GM21529 (cell line): Measurements from ENCODE around the gene SEMA6A.

Experiments used
- ATAC-seq: cut with Tn5 transposase; IDR thresholded peaks from one replicate; pipeline ENCODE4 v1.9.1; 2021; ENCODE audit not compliant: unreplicated experiment

Gene SEMA6A

GRCh38 chr5:116574367-116575325 lies at the start of gene SEMA6A:
Gene SEMA6A (minus strand): TSS chr5:116574823. CDS start chr5:116504944, 69,879 bp downstream.
- peak; percentile 47 for ATAC-seq

DNA sequence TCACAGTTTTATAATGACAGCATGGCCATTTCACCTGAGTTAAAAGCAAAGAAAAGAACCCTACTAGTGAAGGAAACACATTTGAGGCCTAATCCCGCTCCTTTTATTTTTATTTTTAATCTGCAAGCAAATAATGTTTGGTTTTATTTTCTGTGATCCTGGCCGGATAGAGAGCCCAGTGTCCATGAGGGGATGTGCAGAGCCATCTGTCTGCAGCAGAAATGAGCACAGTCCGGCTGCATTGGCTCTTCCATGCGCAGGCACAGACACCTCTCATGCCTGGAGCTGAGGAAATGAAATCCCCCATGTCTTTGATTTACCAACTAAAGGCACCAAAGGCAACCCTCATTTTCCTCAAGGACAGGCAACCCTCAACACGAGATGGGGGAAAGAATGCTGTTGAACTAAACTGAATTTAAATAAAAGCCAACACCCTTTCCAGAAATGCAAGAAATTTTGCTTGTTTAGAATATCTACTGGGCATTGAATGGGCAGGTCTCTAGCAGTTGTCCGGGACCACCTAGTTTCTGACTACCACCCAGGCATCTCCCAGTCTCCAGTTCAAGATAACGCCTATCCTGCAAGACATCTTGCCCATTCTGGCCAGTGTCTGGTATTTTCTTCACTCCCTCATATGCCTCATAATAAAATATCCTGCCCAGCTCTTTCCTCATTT lies 47.9 kb upstream of the SEMA6A start:
- ATAC-seq = no peak

GRCh38 chr5:116621599-116621998 lies 47.0 kb upstream of the SEMA6A start:
- no peak for ATAC-seq

DNA sequence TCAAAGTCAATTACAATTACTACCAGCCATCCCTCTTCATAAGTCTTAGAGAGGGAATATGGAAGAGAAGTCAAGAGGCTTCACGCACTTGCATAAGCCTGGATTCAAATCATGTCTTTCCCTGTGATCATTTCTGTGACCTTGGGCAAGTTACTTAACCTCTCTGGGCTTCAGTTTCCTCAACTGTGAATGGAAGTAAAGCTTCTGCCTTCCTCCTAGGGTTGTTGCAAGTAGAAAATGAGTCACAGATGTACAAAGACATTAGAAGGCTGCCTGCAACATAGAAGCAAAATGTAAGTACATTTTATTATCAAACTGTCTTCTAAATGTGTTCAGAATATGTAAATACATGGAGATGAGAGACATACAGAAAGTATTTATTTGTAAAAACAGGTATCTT lies 42.3 kb upstream of the SEMA6A start:
- no peak for ATAC-seq

GRCh38 chr5:116614603-116614920 lies 39.9 kb upstream of the SEMA6A start:
- ATAC-seq = no peak

DNA sequence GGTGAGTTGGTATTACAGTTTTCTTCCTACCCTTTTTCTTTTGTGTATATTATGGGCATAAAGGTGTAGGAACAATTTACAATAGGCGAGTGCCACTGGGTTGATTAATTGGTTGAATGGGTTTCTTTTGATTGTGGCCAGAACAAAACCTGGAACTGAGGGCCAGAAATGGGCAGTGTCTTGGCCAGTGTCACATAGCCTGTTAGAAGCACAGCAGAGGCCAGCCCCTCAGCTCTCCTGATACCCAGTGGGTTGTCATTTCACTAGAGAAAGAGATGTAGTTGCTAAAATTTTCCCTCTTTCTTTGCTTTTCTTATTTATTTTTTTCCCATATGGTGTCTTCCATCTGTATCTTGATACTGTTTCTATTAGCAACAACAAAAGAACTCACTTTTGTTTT lies 38.8 kb upstream of the SEMA6A start:
- ATAC-seq = peak; percentile 36

- no peak for ATAC-seq
Observed at GRCh38 chr5:116612431-116612830, 37.8 kb upstream of the SEMA6A start.

DNA sequence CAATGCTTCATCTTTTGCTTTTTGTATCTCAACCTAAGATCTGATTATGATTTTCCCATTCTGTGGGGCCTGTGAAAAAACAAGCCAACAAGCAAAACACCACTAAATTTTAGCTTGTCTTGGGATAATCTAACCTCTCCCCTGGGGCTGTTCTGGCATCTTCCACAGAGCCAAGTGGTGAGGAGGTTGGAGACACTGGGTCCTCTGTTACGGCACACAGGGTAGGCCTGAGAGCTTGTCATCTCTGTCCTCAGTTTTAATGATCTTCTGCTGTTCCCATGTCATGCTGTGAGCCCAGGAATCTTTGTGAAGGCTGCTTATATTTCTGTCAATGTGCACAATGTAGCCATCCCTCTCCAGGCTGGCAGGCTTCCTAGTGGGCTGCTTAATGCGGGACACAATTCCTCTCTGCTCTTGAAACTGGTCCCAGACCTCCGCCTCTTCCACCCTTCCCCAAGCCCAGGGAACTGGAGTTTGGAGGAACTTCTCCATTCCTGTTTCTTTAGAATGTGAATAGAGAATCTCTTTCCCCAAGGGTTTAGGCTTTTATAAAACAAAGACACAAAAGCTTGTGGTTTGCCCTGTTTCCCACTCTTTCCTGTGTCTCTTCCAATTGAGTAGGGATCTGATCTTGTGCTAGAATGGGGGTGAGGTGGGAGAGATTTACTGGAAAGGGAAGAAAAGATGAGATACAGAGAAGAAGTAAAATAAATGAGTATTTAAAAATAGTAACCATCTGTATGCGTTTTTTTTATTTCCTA lies 30.9 kb upstream of the SEMA6A start:
- ATAC-seq = no peak

DNA sequence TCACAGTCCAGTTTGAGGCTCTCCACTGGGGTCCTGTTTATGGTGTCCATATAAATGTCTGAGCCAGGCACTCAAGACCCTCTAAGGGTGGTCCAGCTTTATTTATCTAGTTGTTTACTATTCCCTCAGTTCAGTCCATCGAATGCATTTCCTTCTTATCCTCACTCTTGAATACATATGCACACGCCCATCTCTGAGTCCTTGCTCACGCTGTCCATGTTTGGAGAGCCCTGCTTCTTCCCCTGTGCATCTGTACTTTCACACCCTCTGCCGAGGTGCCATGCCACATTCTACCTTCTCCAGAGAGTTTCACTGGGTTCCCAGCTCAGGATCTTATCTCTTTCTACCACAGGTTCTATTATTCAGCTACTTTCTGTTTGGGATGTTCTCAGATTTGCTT lies 30.2 kb upstream of the SEMA6A start:
- no peak for ATAC-seq

DNA sequence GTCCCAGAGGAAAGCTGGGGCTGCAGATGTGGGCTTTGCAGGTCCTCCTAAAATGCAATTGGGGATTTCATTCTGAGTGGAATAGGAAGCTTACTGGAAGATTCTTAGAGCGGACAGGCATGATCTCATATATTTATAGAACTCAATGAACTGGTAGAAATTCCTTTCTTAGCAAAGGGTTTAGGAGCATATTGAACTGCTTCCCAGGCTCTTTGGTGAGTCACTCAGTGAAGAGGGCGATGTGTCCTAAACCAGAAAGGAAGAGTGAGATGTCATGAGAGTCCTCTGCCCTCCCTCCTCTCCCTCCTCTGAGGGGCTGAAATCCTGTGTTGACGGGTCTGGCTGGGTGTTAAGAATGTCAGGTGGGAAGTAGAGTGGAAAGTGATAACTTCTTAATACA lies 26.3 kb upstream of the SEMA6A start:
- ATAC-seq = no peak

- ATAC-seq = no peak
Observed at GRCh38 chr5:116598911-116599310, 24.3 kb upstream of the SEMA6A start.

DNA sequence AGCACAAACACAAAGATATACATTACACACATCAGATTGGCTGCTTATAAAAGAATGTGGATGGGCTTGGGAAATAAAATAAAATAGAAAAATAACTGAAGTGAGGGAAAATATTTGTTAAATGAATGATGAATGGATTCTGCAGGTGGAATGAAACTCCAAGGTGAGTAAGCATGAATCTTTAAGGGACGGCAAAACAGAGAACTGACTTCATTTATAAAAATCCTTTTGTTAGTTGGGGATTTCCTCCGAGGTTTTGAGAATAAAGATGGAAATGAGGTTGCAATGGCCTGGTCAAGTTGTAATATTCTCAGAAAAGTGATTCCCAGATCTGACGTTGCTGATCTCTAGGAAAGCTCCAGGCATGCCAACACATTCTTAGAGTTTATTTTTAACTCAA lies 20.9 kb upstream of the SEMA6A start:
- no peak for ATAC-seq

DNA sequence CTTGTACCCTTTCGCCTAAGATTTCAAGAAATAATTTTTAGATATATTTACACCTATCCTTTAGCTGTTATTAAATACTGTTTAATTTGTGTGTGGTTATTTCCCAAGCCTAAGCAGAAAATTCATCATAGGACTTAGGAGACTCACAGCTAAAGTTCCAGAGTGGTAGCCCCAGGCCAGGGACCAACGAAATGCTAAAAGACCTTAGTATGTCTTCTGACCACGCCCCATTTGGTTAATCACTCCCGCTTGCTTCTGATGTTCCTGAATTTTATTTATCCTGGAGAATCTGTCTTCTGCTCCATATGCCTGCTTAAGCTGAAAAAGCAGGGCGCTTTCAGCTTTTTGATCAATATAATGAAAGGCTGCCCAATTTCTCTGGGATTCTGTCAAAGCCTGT lies 18.7 kb upstream of the SEMA6A start:
- ATAC-seq = no peak

DNA sequence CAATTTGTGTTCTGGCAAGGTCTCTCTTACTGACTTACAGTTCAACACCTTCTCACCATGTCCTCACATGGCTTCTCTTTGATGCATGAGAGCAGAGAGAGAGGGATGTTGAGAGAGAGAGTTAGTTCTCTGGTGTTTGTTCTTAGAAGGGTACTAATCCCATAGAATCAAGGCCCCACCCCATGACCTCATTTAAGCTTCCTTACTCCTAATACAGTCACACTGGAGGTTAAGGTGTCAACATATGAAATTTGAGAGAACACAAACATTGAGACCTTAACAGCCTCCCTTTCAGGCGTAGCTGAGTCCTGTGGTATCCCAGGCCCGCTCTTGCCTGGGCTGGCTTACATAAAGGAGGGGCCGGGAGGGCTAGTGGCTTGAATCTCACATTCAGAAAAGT lies 10.6 kb upstream of the SEMA6A start:
- no peak for ATAC-seq

DNA sequence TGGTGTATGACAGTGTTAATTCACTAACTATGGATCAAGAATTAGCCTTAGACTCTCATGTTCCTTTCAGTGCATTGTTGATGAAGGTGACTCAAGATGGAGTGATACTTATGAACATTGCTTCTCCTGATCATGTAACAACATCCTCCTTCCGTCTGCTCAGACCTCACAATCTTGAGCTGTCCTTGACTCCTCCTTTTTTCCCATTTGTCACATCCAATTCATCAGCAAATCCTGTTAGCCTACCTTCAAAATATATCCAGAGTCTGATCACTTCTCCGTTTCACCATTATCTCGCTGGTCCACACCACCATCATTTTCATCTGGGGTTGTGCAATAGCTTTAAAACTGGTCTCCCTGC lies 9.2 kb upstream of the SEMA6A start:
- ATAC-seq = no peak

GRCh38 chr5:116583085-116583861 lies 8.7 kb upstream of the SEMA6A start:
- peak; percentile 59 for ATAC-seq

DNA sequence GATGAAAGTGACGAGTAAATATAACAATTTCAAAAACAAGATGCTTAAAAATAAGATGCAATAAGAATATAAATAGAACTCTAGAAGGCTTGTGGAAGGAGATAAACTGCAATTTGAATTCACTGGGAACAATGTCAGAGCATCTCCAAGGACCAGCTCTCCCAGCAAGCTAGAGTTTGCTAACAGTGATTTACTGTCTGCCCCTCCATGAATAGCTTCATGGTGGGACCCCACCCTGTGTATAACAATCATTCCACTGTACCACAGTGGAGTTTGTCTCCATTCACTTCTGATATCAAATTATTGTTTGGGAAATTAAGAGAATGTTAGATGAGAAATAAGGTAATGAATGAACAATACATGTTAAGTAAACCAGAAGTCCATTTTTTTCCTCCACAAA lies 7.3 kb upstream of the SEMA6A start:
- no peak for ATAC-seq

GRCh38 chr5:116579144-116579543 lies 4.5 kb upstream of the SEMA6A start:
- no peak for ATAC-seq

DNA sequence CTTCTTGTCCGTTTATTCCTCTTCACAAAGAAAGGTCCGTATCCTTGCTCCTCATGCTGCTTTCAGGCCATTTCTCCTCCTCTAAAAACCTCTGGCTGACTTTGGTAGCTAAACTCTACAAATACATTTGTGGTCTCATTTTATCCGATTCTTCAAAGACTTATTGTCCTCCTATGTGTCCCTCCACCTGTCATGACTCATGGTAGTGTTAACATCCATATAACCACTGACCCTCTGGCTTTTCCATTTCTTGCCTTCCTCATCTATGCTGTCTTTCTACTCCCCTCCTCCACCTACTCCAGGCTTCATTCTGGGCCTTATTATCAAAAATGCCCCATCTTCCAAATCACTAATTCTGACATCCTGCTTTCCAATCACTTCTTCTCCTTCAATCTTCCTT lies 4.1 kb upstream of the SEMA6A start:
- ATAC-seq = no peak

DNA sequence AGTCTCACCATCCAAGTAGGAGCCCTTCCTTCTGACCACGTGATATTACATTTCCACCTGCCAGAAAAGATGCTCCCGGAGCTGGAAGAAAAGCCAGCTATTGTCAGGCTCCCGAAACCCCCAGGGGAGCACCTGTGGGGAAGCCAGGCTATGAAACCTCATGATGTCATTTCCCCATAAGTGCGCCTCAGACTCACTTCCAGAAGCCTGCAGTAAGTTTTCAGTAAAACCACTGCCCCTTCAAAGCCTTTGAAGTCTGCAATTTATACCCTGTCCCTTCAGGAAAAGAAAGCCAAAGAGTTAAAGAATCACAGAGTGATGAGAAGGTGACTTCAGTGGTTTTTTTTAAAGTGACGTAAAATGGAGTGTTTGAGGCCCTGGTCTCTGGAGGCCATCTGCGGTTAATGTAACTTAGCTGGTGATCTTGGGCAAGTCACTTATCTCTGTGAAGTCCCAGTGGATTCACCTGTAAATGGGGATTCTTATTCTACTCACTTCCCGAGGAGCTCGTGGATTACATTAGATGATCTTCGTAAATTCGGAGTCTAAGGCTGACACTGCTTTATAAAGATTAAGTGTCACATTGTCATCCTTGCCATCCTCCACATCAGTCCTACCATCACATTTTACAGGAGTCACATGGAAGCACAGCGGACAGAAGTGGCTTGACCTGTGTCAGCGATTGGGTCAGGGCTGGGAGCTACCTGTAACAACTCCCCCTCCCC lies 2.6 kb upstream of the SEMA6A start:
- ATAC-seq = peak; percentile 72
